H9 (cell line): ENCODE measurements around the gene FAT1. TPM values are rescaled to one million over a fixed set of nuclear protein-coding genes. Genes with fewer than 3 reads are reported as not detected.

Experiments
- DNase-seq: peaks from one replicate; pipeline ENCODE4 v3.0.0-alpha.2; 2017
- H2AFZ ChIP-seq: one replicate; pipeline ENCODE4 v1.6.1; 2013; ENCODE audit warnings: mild to moderate bottlenecking, low read length, control low read depth, moderate library complexity
- H2AK5ac ChIP-seq: 2 replicates; pipeline ENCODE4 v1.6.1; 2013; ENCODE audit warnings: low read length, control low read depth, mixed read lengths; ENCODE audit not compliant: insufficient read length
- H2BK120ac ChIP-seq: one replicate; pipeline ENCODE4 v1.6.1; 2013; ENCODE audit warnings: low read depth, mild to moderate bottlenecking, low read length, control low read depth, inconsistent platforms; ENCODE audit not compliant: poor library complexity, severe bottlenecking
- H2BK12ac ChIP-seq: 2 replicates; pipeline ENCODE4 v1.6.1; 2013; ENCODE audit warnings: low read length, control low read depth, mixed read lengths, low read depth; ENCODE audit not compliant: insufficient read length
- H2BK15ac ChIP-seq: 2 replicates; pipeline ENCODE4 v1.6.1; 2013; ENCODE audit warnings: low read depth, low read length, control low read depth
- H2BK20ac ChIP-seq: one replicate; pipeline ENCODE4 v1.6.1; 2013; ENCODE audit warnings: low read depth, mild to moderate bottlenecking, low read length, control low read depth, inconsistent platforms; ENCODE audit not compliant: poor library complexity, severe bottlenecking
- H2BK5ac ChIP-seq: 2 replicates; pipeline ENCODE4 v1.6.1; 2013; ENCODE audit warnings: low read length, control low read depth, mixed read lengths; ENCODE audit not compliant: insufficient read length
- H3K14ac ChIP-seq: 2 replicates; pipeline ENCODE4 v1.6.1; 2013; ENCODE audit warnings: low read length, control low read depth; ENCODE audit not compliant: insufficient read depth
- H3K18ac ChIP-seq: 2 replicates; pipeline ENCODE4 v1.6.1; 2013; ENCODE audit warnings: low read depth, mild to moderate bottlenecking, mixed read lengths, low read length, control low read depth; ENCODE audit not compliant: insufficient read length
- H3K23ac ChIP-seq: 2 replicates; pipeline ENCODE4 v1.6.1; 2013; ENCODE audit warnings: low read length, control low read depth, mixed read lengths, low read depth; ENCODE audit not compliant: insufficient read length
- H3K23me2 ChIP-seq: 2 replicates; pipeline ENCODE4 v1.6.1; 2013; ENCODE audit warnings: low read depth, mild to moderate bottlenecking, mixed read lengths, low read length, control low read depth; ENCODE audit not compliant: insufficient read length, poor library complexity, severe bottlenecking
- H3K27ac ChIP-seq: 2 replicates; pipeline ENCODE4 v1.5.1; 2013; ENCODE audit warnings: low read length, control low read depth, mixed read lengths, low read depth; ENCODE audit not compliant: insufficient read length
- H3K27me3 ChIP-seq: 2 replicates; pipeline ENCODE4 v1.6.1; 2013; ENCODE audit warnings: low read length, control low read depth, inconsistent platforms; ENCODE audit not compliant: insufficient read depth
- H3K4ac ChIP-seq: 2 replicates; pipeline ENCODE4 v1.6.1; 2013; ENCODE audit warnings: low read depth, mild to moderate bottlenecking, control low read depth, inconsistent platforms, low read length, moderate library complexity
- H3K4me1 ChIP-seq: 2 replicates; pipeline ENCODE4 v1.6.1; 2013; ENCODE audit warnings: low read length, control low read depth, inconsistent platforms; ENCODE audit not compliant: insufficient read depth
- H3K4me2 ChIP-seq: 2 replicates; pipeline ENCODE4 v1.6.1; 2013; ENCODE audit warnings: low read length, control low read depth, mixed read lengths; ENCODE audit not compliant: insufficient read length, insufficient read depth
- H3K56ac ChIP-seq: 2 replicates; pipeline ENCODE4 v1.6.1; 2013; ENCODE audit warnings: low read depth, mild to moderate bottlenecking, mixed read lengths, low read length, control low read depth; ENCODE audit not compliant: insufficient read length
- H3K79me1 ChIP-seq: 2 replicates; pipeline ENCODE4 v1.6.1; 2013; ENCODE audit warnings: low read depth, mild to moderate bottlenecking, moderate library complexity, low read length, control low read depth, inconsistent platforms; ENCODE audit not compliant: insufficient read depth, poor library complexity, severe bottlenecking
- H3K79me2 ChIP-seq: 2 replicates; pipeline ENCODE4 v1.6.1; 2013; ENCODE audit warnings: low read length, control low read depth, inconsistent platforms; ENCODE audit not compliant: insufficient read depth
- H3K9ac ChIP-seq: 2 replicates; pipeline ENCODE4 v1.6.1; 2013; ENCODE audit warnings: low read length, control low read depth, mixed read lengths; ENCODE audit not compliant: insufficient read length; ENCODE audit errors: extremely low read depth
- H3K9me3 ChIP-seq: one replicate; pipeline ENCODE4 v1.6.1; 2013; ENCODE audit warnings: low read depth, low read length, inconsistent platforms; ENCODE audit not compliant: control insufficient read depth
- H3T11ph ChIP-seq: one replicate; pipeline ENCODE4 v1.6.1; 2013; ENCODE audit warnings: mild to moderate bottlenecking, low read length, control low read depth, inconsistent platforms
- H4K20me1 ChIP-seq: one replicate; pipeline ENCODE4 v1.6.1; 2013; ENCODE audit not compliant: control insufficient read depth, insufficient read length, insufficient read depth
- H4K5ac ChIP-seq: 2 replicates; pipeline ENCODE4 v1.6.1; 2013; ENCODE audit warnings: low read depth, mild to moderate bottlenecking, mixed read lengths, low read length, control low read depth; ENCODE audit not compliant: insufficient read length
- H4K8ac ChIP-seq: replicated peaks from 2 replicates; pipeline ENCODE4 v1.6.1; 2013; ENCODE audit warnings: low read length, control low read depth, mixed read lengths, low read depth; ENCODE audit not compliant: insufficient read length
- H4K91ac ChIP-seq: 2 replicates; pipeline ENCODE4 v1.6.1; 2013; ENCODE audit warnings: low read depth, mild to moderate bottlenecking, moderate library complexity, mixed read lengths, low read length, control low read depth; ENCODE audit not compliant: insufficient read length
- H3K27ac Mint-ChIP-seq, 3 experiments: 2 replicates in 2 of 3; 3 replicates in 1 of 3; pipeline ENCODE4 v1.8.0; 2020 to 2021; ENCODE audit warnings: mixed read lengths in 3 of 3, mild to moderate bottlenecking in 1 of 3, moderate library complexity in 1 of 3
- H3K27me3 Mint-ChIP-seq: 2 replicates; pipeline ENCODE4 v1.8.0; 2021; ENCODE audit warnings: low read depth, mild to moderate bottlenecking, moderate library complexity, mixed read lengths
- H3K36me3 Mint-ChIP-seq, 3 experiments: 2 replicates in 2 of 3; 3 replicates in 1 of 3; pipeline ENCODE4 v1.8.0; 2020 to 2021; ENCODE audit warnings: low read depth in 3 of 3, mixed read lengths in 3 of 3; ENCODE audit not compliant: insufficient read depth in 1 of 3
- H3K4me1 Mint-ChIP-seq, 2 experiments: 2 replicates each; pipeline ENCODE4 v1.8.0; 2020; ENCODE audit warnings: mixed read lengths in 2 of 2
- H3K4me3 Mint-ChIP-seq, 2 experiments: 2 replicates in 1 of 2; 3 replicates in 1 of 2; pipeline ENCODE4 v1.8.0; 2020 to 2021; ENCODE audit warnings: mild to moderate bottlenecking in 2 of 2, mixed read lengths in 2 of 2, moderate library complexity in 1 of 2
- H3K9me3 Mint-ChIP-seq, 2 experiments: 2 replicates in 1 of 2; 3 replicates in 1 of 2; pipeline ENCODE4 v1.8.0; 2020; ENCODE audit warnings: mild to moderate bottlenecking in 2 of 2, mixed read lengths in 2 of 2, moderate library complexity in 1 of 2
- CTCF ChIP-seq: fragments of 200-600 bp; sonication (generic); conservative IDR thresholded peaks from 3 replicates; pipeline ENCODE4 v1.8.0; 2021; ENCODE audit warnings: antibody characterized with exemption, mild to moderate bottlenecking
- WGBS: extraction: QIAGEN DNeasy Blood & Tissue Kit; methylation state at CpG from one replicate; pipeline ENCODE4 v1.1.7; 2013; ENCODE audit warnings: missing lambda C conversion rate, low lambda C conversion rate, mixed read lengths; ENCODE audit not compliant: insufficient read length; ENCODE audit errors: extremely low coverage; 5-methylcytosine and 5-hydroxymethylcytosine counted together
- total RNA-seq: library from RNA; stranded (reverse); gene quantifications from 2 replicates; pipeline ENCODE4 v1.2.1, GENCODE V29; 2021

Gene FAT1
- total RNA-seq, 1 experiment from 2014 or later: 173 TPM

- Histone ChIP-seq H3K4ac (no peak overlapping the region), H4K20me1 (no peaks in the 10 kb centered on the region), H2BK120ac (no peak overlapping the region), H2AFZ (no peak overlapping the region), H3K27me3 (no peaks in the 10 kb centered on the region), H3K23ac (no peak overlapping the region), H2BK20ac (no peak overlapping the region), H3K79me1 (no peaks in the 10 kb centered on the region), H3K14ac (no peak overlapping the region), H2BK12ac (no peak overlapping the region), H3K9me3 (no peaks in the 10 kb centered on the region), H2BK5ac (no peak overlapping the region), H3K4me1 (no peaks in the 10 kb centered on the region), H4K8ac (no peak overlapping the region), H3K18ac (no peak overlapping the region), H3K79me2 (no peaks in the 10 kb centered on the region), H4K5ac (no peak overlapping the region), H3K4me2 (no peak overlapping the region), H3K9ac (no peak overlapping the region), H4K91ac (no peak overlapping the region), H3K23me2 (no peaks in the 10 kb centered on the region), H3K56ac (no peak overlapping the region), H2BK15ac (no peak overlapping the region), H3K27ac (no peak overlapping the region), H2AK5ac (no peak overlapping the region), H3T11ph (no peak overlapping the region)
- DNase-seq: no peak
- peaks cover 36 to 73% (median 72%) of the 10 kb centered on the region in 3 experiments for H3K36me3 Mint-ChIP-seq
- H3K27me3 Mint-ChIP-seq: no peaks in the 10 kb centered on the region
- no peak for TF ChIP-seq CTCF
- no peaks in the 10 kb centered on the region for H3K9me3 Mint-ChIP-seq
- no peak overlapping the region for H3K27ac Mint-ChIP-seq
- H3K4me3 Mint-ChIP-seq: no peak overlapping the region
- peaks cover 5 to 9% of the 10 kb centered on the region in 2 experiments for H3K4me1 Mint-ChIP-seq
- no CpG with 5 or more reads among the region's 13 CpGs for WGBS
Observed at GRCh38 chr4:186592966-186593586, 130.6 kb downstream of the FAT1 start.
